OCI-LY3 (cell line): ENCODE results near the gene N4BP2L2.

Source experiments
- CTCF ChIP-seq: fragments of 200-600, 300-600 bp; sonication (generic); IDR thresholded peaks from 2 replicates; pipeline ENCODE4 v1.5.1; 2014; ENCODE audit warnings: antibody characterized with exemption, low read length, low read depth
- EZH2phosphoT487 ChIP-seq: fragments of 200-600 bp; shearing (Covaris generic); IDR thresholded peaks from 2 replicates; pipeline ENCODE4 v1.6.1; 2018; ENCODE audit warnings: antibody characterized with exemption, mixed run types, low read depth

GRCh38 chr13:32447894-32448623 lies 90.5 kb downstream of the N4BP2L2 start:
- TF ChIP-seq CTCF = no peak
- no peak for TF ChIP-seq EZH2phosphoT487
